H4 (cell line): Measurements from ENCODE around the gene VAMP1. TPM values are rescaled to one million over a fixed set of nuclear protein-coding genes. Genes with fewer than 3 reads are reported as not detected.
"Not testable (repeated sequence)": the region's sequence is repeated elsewhere in the genome, so short reads cannot be mapped to it uniquely, and the experiment has no call there.

Experiments
- DNase-seq: peaks from one replicate; pipeline ENCODE4 v3.0.0-alpha.2; 2015; ENCODE audit warnings: low spot score
- total RNA-seq: library from RNA; depleted of rRNA; stranded (reverse); fragments of >200 nt; shearing (Covaris generic); gene quantifications from 2 replicates; pipeline ENCODE4 v1.2.3, GENCODE V29; 2014

The VAMP1 gene
- total RNA-seq, 1 experiment from 2014 or later, result 4.1 TPM

- no peak for DNase-seq
Observed at GRCh38 chr12:6469609-6470374, 685 bp downstream of the VAMP1 start.

GRCh38 chr12:6469092-6469491, 1.4 kb downstream of the VAMP1 start:
- DNase-seq, result no peak

GRCh38 chr12:6468283-6468575, 2.2 kb downstream of the VAMP1 start:
- no peak for DNase-seq

GRCh38 chr12:6467571-6468282, 2.8 kb downstream of the VAMP1 start:
- not testable (repeated sequence) for DNase-seq

- not testable (repeated sequence) for DNase-seq
Observed at GRCh38 chr12:6466751-6467150, 3.7 kb downstream of the VAMP1 start.

GRCh38 chr12:6466184-6466573, 4.3 kb downstream of the VAMP1 start:
- DNase-seq, result no peak

- DNase-seq, result peak; percentile 58
Observed at GRCh38 chr12:6465467-6466183, 4.9 kb downstream of the VAMP1 start.

- DNase-seq, result no peak
Observed at GRCh38 chr12:6464531-6464930, 5.9 kb downstream of the VAMP1 start.

GRCh38 chr12:6463858-6464257, 6.6 kb downstream of the VAMP1 start:
- DNase-seq, result no peak

GRCh38 chr12:6463216-6463615, 7.3 kb downstream of the VAMP1 start:
- DNase-seq, result no peak

- no peak for DNase-seq
Observed at GRCh38 chr12:6462234-6462995, 8.1 kb downstream of the VAMP1 start.

GRCh38 chr12:6461401-6462233, 8.9 kb downstream of the VAMP1 start:
- DNase-seq, result no peak

GRCh38 chr12:6460751-6461371, 9.6 kb downstream of the VAMP1 start:
- no peak for DNase-seq

- DNase-seq, result no peak
Observed at GRCh38 chr12:6459004-6459337, 11.5 kb downstream of the VAMP1 start.

- no peak for DNase-seq
Observed at GRCh38 chr12:6458281-6459003, 12.0 kb downstream of the VAMP1 start.

GRCh38 chr12:6457220-6457945, 13.1 kb downstream of the VAMP1 start:
- DNase-seq, result no peak

GRCh38 chr12:6452944-6453630, 17.4 kb downstream of the VAMP1 start:
- DNase-seq, result peak; percentile 6

GRCh38 chr12:6452245-6452943, 18.1 kb downstream of the VAMP1 start:
- DNase-seq, result peak; percentile 2
